ENCODE results near the gene ADGRD1.
"Not testable (repeated sequence)": the region's sequence is repeated elsewhere in the genome, so short reads cannot be mapped to it uniquely, and the experiment has no call there.

ADGRD1 gene

GRCh38 chr12:130988751-130989150 lies 35.0 kb downstream of the ADGRD1 start:
- DNase-seq, result no peak

- no peak for DNase-seq
These were observed 35.7 kb downstream of the ADGRD1 start for GRCh38 chr12:130989391-130989790.

GRCh38 chr12:130990034-130990433 lies 36.3 kb downstream of the ADGRD1 start:
- DNase-seq, result no peak

- DNase-seq, result no peak
These were observed 38.7 kb downstream of the ADGRD1 start for GRCh38 chr12:130992448-130992847.

- DNase-seq, result no peak
These were observed 39.4 kb downstream of the ADGRD1 start for GRCh38 chr12:130992979-130993538.

GRCh38 chr12:130993759-130994670 lies 40.3 kb downstream of the ADGRD1 start:
- no peak for DNase-seq

- DNase-seq, result no peak
These were observed 41.2 kb downstream of the ADGRD1 start for GRCh38 chr12:130994821-130995375.

GRCh38 chr12:130995386-130995969 lies 41.8 kb downstream of the ADGRD1 start:
- not testable (repeated sequence) for DNase-seq

- no peak for DNase-seq
These were observed 44.4 kb downstream of the ADGRD1 start for GRCh38 chr12:130998136-130998535.

GRCh38 chr12:131000000-131000486 lies 46.3 kb downstream of the ADGRD1 start:
- no peak for DNase-seq

GRCh38 chr12:131001493-131001892 lies 47.8 kb downstream of the ADGRD1 start:
- DNase-seq, result no peak

- DNase-seq, result no peak
These were observed 48.5 kb downstream of the ADGRD1 start for GRCh38 chr12:131002216-131002631.

- no peak for DNase-seq
These were observed 49.5 kb downstream of the ADGRD1 start for GRCh38 chr12:131003036-131003715.

- no peak for DNase-seq
These were observed 50.0 kb downstream of the ADGRD1 start for GRCh38 chr12:131003716-131004045.

- DNase-seq, result no peak
These were observed 50.5 kb downstream of the ADGRD1 start for GRCh38 chr12:131004166-131004565.

- no peak for DNase-seq
These were observed 51.7 kb downstream of the ADGRD1 start for GRCh38 chr12:131005161-131006035.

GRCh38 chr12:131006036-131006735 lies 52.5 kb downstream of the ADGRD1 start:
- DNase-seq, result no peak

GRCh38 chr12:131007031-131007739 lies 53.5 kb downstream of the ADGRD1 start:
- no peak for DNase-seq

GRCh38 chr12:131007740-131008117 lies 54.0 kb downstream of the ADGRD1 start:
- DNase-seq, result no peak

GRCh38 chr12:131008131-131008912 lies 54.6 kb downstream of the ADGRD1 start:
- DNase-seq, result no peak

Data from NCI-H226 (cell line).